ENCODE measurements around the gene ADK. TPM values are rescaled to one million over a fixed set of nuclear protein-coding genes. Genes with fewer than 3 reads are reported as not detected.

The ADK gene
- total RNA-seq, 1 experiment from 2014 or later: 26.8 TPM

- Histone ChIP-seq H3K18ac (ENCODE audit: insufficient read length, low read depth, low read length) (no peak overlapping the region), H3K79me2 (ENCODE audit: insufficient read depth, low read length) (no peaks in the 10 kb centered on the region)
Measured at GRCh38 chr10:74322141-74322540, 171.1 kb downstream of the ADK start.

More at GRCh38 chr10:74322141-74322540, 171.1 kb downstream of the ADK start:
- no peak overlapping the region for H3T11ph ChIP-seq (ENCODE audit: low read length)
- Mint-ChIP-seq H3K36me3 (ENCODE audit: insufficient read depth in 1 of 3, low read depth in 3 of 3) (peaks cover 0 to 6% (median 5%) of the 10 kb centered on the region in 3 experiments; a peak in 4 of 7 replicates), H3K27ac (no peak overlapping the region), H3K4me3 (no peak overlapping the region), H3K9me3 (peaks cover 0 to 5% of the 10 kb centered on the region in 2 experiments; a peak in 2 of 5 replicates), H3K27me3 (ENCODE audit: low read depth) (no peaks in the 10 kb centered on the region), H3K4me1 (peaks cover 0 to 10% of the 10 kb centered on the region in 2 experiments; a peak in 1 of 4 replicates)
- no peak overlapping the region for H3K9ac ChIP-seq (ENCODE audit: extremely low read depth, insufficient read length, low read length)
- H3K14ac ChIP-seq (ENCODE audit: insufficient read depth, low read length): no peak overlapping the region
- H3K79me1 ChIP-seq (ENCODE audit: insufficient read depth, low read depth, low read length, poor library complexity, severe bottlenecking): no peaks in the 10 kb centered on the region
- no peaks in the 10 kb centered on the region for H3K4me1 ChIP-seq (ENCODE audit: insufficient read depth, low read length)
- H3K56ac ChIP-seq (ENCODE audit: insufficient read length, low read depth, low read length): no peak overlapping the region
- no peak overlapping the region for H2BK20ac ChIP-seq (ENCODE audit: low read depth, low read length, poor library complexity, severe bottlenecking)
- no peaks in the 10 kb centered on the region for H3K9me3 ChIP-seq (ENCODE audit: control insufficient read depth, low read depth, low read length)
- no peak overlapping the region for H3K4me2 ChIP-seq (ENCODE audit: insufficient read depth, insufficient read length, low read length)
- H3K4ac ChIP-seq (ENCODE audit: low read depth, low read length): no peak overlapping the region
- no peak for DNase-seq
- no peak overlapping the region for H3K23ac ChIP-seq (ENCODE audit: insufficient read length, low read depth, low read length)
- no peak overlapping the region for H2AK5ac ChIP-seq (ENCODE audit: insufficient read length, low read length)
- H3K27ac ChIP-seq (ENCODE audit: insufficient read length, low read depth, low read length): no peak overlapping the region
- H2BK15ac ChIP-seq (ENCODE audit: low read depth, low read length): no peak overlapping the region
- TF ChIP-seq CTCF (conservative IDR thresholded peaks at IDR 0.05): no peak
- no CpG with 5 or more reads among the region's 4 CpGs for WGBS (ENCODE audit: extremely low coverage, insufficient read length, low lambda C conversion rate)
- H3K27me3 ChIP-seq (ENCODE audit: insufficient read depth, low read length): no peaks in the 10 kb centered on the region
- no peak overlapping the region for H4K5ac ChIP-seq (ENCODE audit: insufficient read length, low read depth, low read length)
- H3K23me2 ChIP-seq (ENCODE audit: insufficient read length, low read depth, low read length, poor library complexity, severe bottlenecking): no peaks in the 10 kb centered on the region
- H2BK5ac ChIP-seq (ENCODE audit: insufficient read length, low read length): no peak overlapping the region
- no peak overlapping the region for H4K8ac ChIP-seq (replicated peaks; ENCODE audit: insufficient read length, low read depth, low read length)
- no peak overlapping the region for H4K91ac ChIP-seq (ENCODE audit: insufficient read length, low read depth, low read length)
- H2BK120ac ChIP-seq (ENCODE audit: low read depth, low read length, poor library complexity, severe bottlenecking): no peak overlapping the region
- H2AFZ ChIP-seq (ENCODE audit: low read length): no peak overlapping the region
- no peaks in the 10 kb centered on the region for H4K20me1 ChIP-seq (ENCODE audit: control insufficient read depth, insufficient read depth, insufficient read length)
- no peak overlapping the region for H2BK12ac ChIP-seq (ENCODE audit: insufficient read length, low read depth, low read length)
